H1 (cell line): ENCODE measurements around the gene AP1S3. TPM values are rescaled to one million over a fixed set of nuclear protein-coding genes. Genes with fewer than 3 reads are reported as not detected.

ENCODE experiments used
- CTCF ChIA-PET: fragments of 300-600 bp; sonication (Branson Sonifier 250); formaldehyde crosslinking; loops from one replicate; lab custom pipeline; 2021; ENCODE audit not compliant: partially characterized antibody; lab: Charles Lee
- POLR2A ChIA-PET: fragments of 300-600 bp; sonication (Branson Sonifier 250); formaldehyde crosslinking; loops from one replicate; lab custom pipeline; 2021; ENCODE audit warnings: inconsistent platforms; ENCODE audit not compliant: partially characterized antibody; lab: Charles Lee
- DNase-seq, 2 experiments: peaks; one replicate each; pipeline versions ENCODE4 v3.0.0 to v3.0.0-alpha.2; 2010 to 2022; ENCODE audit warnings: low spot score in 2 of 2, low read depth in 1 of 2, mixed read lengths in 1 of 2
- FAIRE-seq: peaks from 2 replicates; lab custom pipeline; 2011; peaks lifted over from hg19 to GRCh38; lab: Jason Lieb, UNC
- H2AFZ ChIP-seq: 2 replicates; pipeline ENCODE4 v1.8.1; 2012; ENCODE audit warnings: low read length, inconsistent platforms
- H2AK5ac ChIP-seq: 2 replicates; pipeline ENCODE4 v1.6.1; 2013; ENCODE audit warnings: low read depth, low read length
- H2BK120ac ChIP-seq: replicated peaks from 2 replicates; pipeline ENCODE3; 2013; ENCODE audit warnings: low read depth, low read length, inconsistent platforms
- H2BK12ac ChIP-seq: 2 replicates; pipeline ENCODE4 v1.6.1; 2013; ENCODE audit warnings: low read depth, low read length
- H2BK15ac ChIP-seq: 2 replicates; pipeline ENCODE4 v1.6.1; 2013; ENCODE audit warnings: low read length
- H2BK20ac ChIP-seq: 2 replicates; pipeline ENCODE4 v1.6.1; 2013; ENCODE audit warnings: low read length
- H2BK5ac ChIP-seq: 2 replicates; pipeline ENCODE4 v1.6.1; 2013; ENCODE audit warnings: low read depth, low read length
- H3K14ac ChIP-seq: 2 replicates; pipeline ENCODE4 v1.6.1; 2013; ENCODE audit warnings: inconsistent platforms; ENCODE audit not compliant: insufficient read length
- H3K18ac ChIP-seq: 2 replicates; pipeline ENCODE4 v1.6.1; 2013; ENCODE audit warnings: low read length; ENCODE audit errors: extremely low read depth
- H3K23ac ChIP-seq: 2 replicates; pipeline ENCODE4 v1.6.1; 2013; ENCODE audit warnings: inconsistent platforms; ENCODE audit not compliant: insufficient read length
- H3K23me2 ChIP-seq: 2 replicates; pipeline ENCODE4 v1.6.1; 2013; ENCODE audit warnings: low read depth, low read length
- H3K27ac ChIP-seq: 2 replicates; pipeline ENCODE4 v1.6.1; 2011; ENCODE audit warnings: low read depth, low read length, inconsistent platforms
- H3K27me3 ChIP-seq, 4 experiments: replicated peaks in 1 of 4; 1 replicate in 1 of 4; 2 replicates in 3 of 4; pipeline versions ENCODE4 v1.6.1 to v1.8.1; 2011 to 2013; ENCODE audit warnings: low read length in 3 of 4, mild to moderate bottlenecking in 3 of 4, inconsistent platforms in 2 of 4, mixed read lengths in 2 of 4, moderate library complexity in 1 of 4; ENCODE audit not compliant: control insufficient read depth in 3 of 4, insufficient read depth in 3 of 4; ENCODE audit errors: extremely low read depth in 1 of 4
- H3K36me3 ChIP-seq, 4 experiments: 2 replicates each; pipeline versions ENCODE4 v1.6.1 to v1.8.1; 2011 to 2013; ENCODE audit warnings: mild to moderate bottlenecking in 4 of 4, low read length in 3 of 4, moderate library complexity in 2 of 4, control low read depth in 1 of 4, inconsistent platforms in 1 of 4; ENCODE audit not compliant: insufficient read depth in 4 of 4, control insufficient read depth in 2 of 4
- H3K4ac ChIP-seq: replicated peaks from 2 replicates; pipeline ENCODE3; 2013; ENCODE audit warnings: low read length, low read depth, mixed read lengths, inconsistent platforms; ENCODE audit not compliant: insufficient read length
- H3K4me1 ChIP-seq, 4 experiments: replicated peaks in 1 of 4; 1 replicate in 1 of 4; 2 replicates in 3 of 4; pipeline versions ENCODE4 v1.6.1 to v1.8.1; 2011 to 2013; ENCODE audit warnings: low read length in 3 of 4, inconsistent platforms in 2 of 4, mixed read lengths in 1 of 4; ENCODE audit not compliant: insufficient read depth in 4 of 4, control insufficient read depth in 3 of 4
- H3K4me2 ChIP-seq, 2 experiments: 2 replicates each; pipeline versions ENCODE4 v1.6.1 to v1.8.1; 2011 to 2013; ENCODE audit warnings: low read depth in 2 of 2, low read length in 2 of 2, control low read depth in 1 of 2, inconsistent platforms in 1 of 2, mild to moderate bottlenecking in 1 of 2; ENCODE audit not compliant: insufficient read depth in 1 of 2
- H3K4me3 ChIP-seq, 4 experiments: fragments of 200-600, 300-600 bp in 1 of 4; sonication (generic), shearing (Covaris generic), sonication (Bioruptor Twin) in 1 of 4; 2 replicates each; pipeline versions ENCODE4 v1.5.1 to v1.8.1; 2011 to 2016; ENCODE audit warnings: low read length in 4 of 4, low read depth in 3 of 4, control low read depth in 2 of 4, inconsistent platforms in 2 of 4, mild to moderate bottlenecking in 2 of 4, mixed read lengths in 1 of 4, moderate library complexity in 1 of 4; ENCODE audit not compliant: insufficient read depth in 2 of 4; ENCODE audit errors: extremely low read depth in 1 of 4
- H3K56ac ChIP-seq: replicated peaks from 2 replicates; pipeline ENCODE3; 2013; ENCODE audit warnings: low read depth, mild to moderate bottlenecking, mixed read lengths, low read length, inconsistent platforms; ENCODE audit not compliant: insufficient read length
- H3K79me1 ChIP-seq: 2 replicates; pipeline ENCODE4 v1.6.1; 2013; ENCODE audit warnings: low read depth, low read length, control low read depth
- H3K79me2 ChIP-seq, 2 experiments: 2 replicates each; pipeline versions ENCODE4 v1.6.1 to v1.8.1; 2012 to 2013; ENCODE audit warnings: low read length in 2 of 2, mild to moderate bottlenecking in 2 of 2, inconsistent platforms in 1 of 2; ENCODE audit not compliant: insufficient read depth in 2 of 2, control insufficient read depth in 1 of 2
- H3K9ac ChIP-seq, 4 experiments: replicated peaks in 1 of 4; 1 replicate in 1 of 4; 2 replicates in 3 of 4; pipeline versions ENCODE4 v1.6.1 to v1.8.1; 2011 to 2013; ENCODE audit warnings: low read depth in 3 of 4, low read length in 3 of 4, control low read depth in 2 of 4, mild to moderate bottlenecking in 2 of 4, moderate library complexity in 2 of 4, inconsistent platforms in 1 of 4; ENCODE audit errors: extremely low read depth in 1 of 4
- H3K9me3 ChIP-seq, 2 experiments: 2 replicates each; pipeline versions ENCODE4 v1.6.1 to v1.8.1; 2012 to 2013; ENCODE audit warnings: mild to moderate bottlenecking in 2 of 2, moderate library complexity in 2 of 2, control low read depth in 1 of 2, inconsistent platforms in 1 of 2, low read depth in 1 of 2, low read length in 1 of 2, mixed read lengths in 1 of 2; ENCODE audit not compliant: insufficient read depth in 2 of 2
- H4K20me1 ChIP-seq, 2 experiments: replicated peaks in 1 of 2; 2 replicates each; pipeline versions ENCODE3 to v1.8.1; 2011 to 2013; ENCODE audit warnings: inconsistent platforms in 2 of 2, low read length in 2 of 2, mild to moderate bottlenecking in 1 of 2; ENCODE audit not compliant: insufficient read depth in 2 of 2, control insufficient read depth in 1 of 2
- H4K5ac ChIP-seq: 2 replicates; pipeline ENCODE4 v1.6.1; 2013; ENCODE audit warnings: low read length, low read depth, mixed read lengths, inconsistent platforms; ENCODE audit not compliant: insufficient read length
- H4K8ac ChIP-seq: 2 replicates; pipeline ENCODE4 v1.8.0; 2013; ENCODE audit warnings: mild to moderate bottlenecking, moderate library complexity, low read length, inconsistent platforms; ENCODE audit not compliant: insufficient read depth; ENCODE audit errors: extremely low read depth
- H4K91ac ChIP-seq: replicated peaks from 2 replicates; pipeline ENCODE3; 2013; ENCODE audit warnings: low read length, mixed read lengths, inconsistent platforms; ENCODE audit not compliant: insufficient read length
- EP300 ChIP-seq, 2 experiments: IDR thresholded peaks; 1 replicate in 1 of 2; 2 replicates in 1 of 2; pipeline ENCODE4 v1.6.1; 2011 to 2012; ENCODE audit warnings: low read depth in 2 of 2, low read length in 2 of 2, mild to moderate bottlenecking in 2 of 2, borderline replicate concordance in 1 of 2, inconsistent platforms in 1 of 2, moderate library complexity in 1 of 2
- RFX5 ChIP-seq: IDR thresholded peaks from 2 replicates; pipeline ENCODE4 v1.6.1; 2011; ENCODE audit warnings: low read depth, low read length, improper control_type of control experiment, borderline replicate concordance
- SIRT6 ChIP-seq: IDR thresholded peaks from one replicate; pipeline ENCODE4 v1.7.1; 2012; ENCODE audit warnings: low read length, inconsistent platforms
- SIX5 ChIP-seq: IDR thresholded peaks from 2 replicates; pipeline ENCODE4 v1.6.1; 2011; ENCODE audit warnings: mild to moderate bottlenecking, low read depth, low read length
- YY1 ChIP-seq: IDR thresholded peaks from 2 replicates; pipeline ENCODE4 v1.6.1; 2011; ENCODE audit warnings: low read depth, mild to moderate bottlenecking, low read length
- ZNF274 ChIP-seq: IDR thresholded peaks from 2 replicates; pipeline ENCODE4 v1.7.0; 2012; ENCODE audit warnings: low read length, borderline replicate concordance; ENCODE audit errors: extremely low read depth
- WGBS, 2 experiments: shearing (Covaris generic) in 1 of 2; methylation state at CpG; one replicate each; pipeline versions ENCODE4 v1.1.6 to v1.1.7; 2013 to 2015; ENCODE audit warnings: low lambda C conversion rate in 2 of 2, mixed read lengths in 2 of 2, inconsistent platforms in 1 of 2, low coverage in 1 of 2, missing lambda C conversion rate in 1 of 2; ENCODE audit not compliant: insufficient replicate concordance in 2 of 2, insufficient coverage in 1 of 2, insufficient read length in 1 of 2; ENCODE audit errors: extremely low coverage in 1 of 2, missing lambda C conversion rate in 1 of 2; 5-methylcytosine and 5-hydroxymethylcytosine counted together
- polyA plus RNA-seq, 7 experiments: library from polyadenylated mRNA; depleted of rRNA in 3 of 7; stranded (reverse) in 5 of 7; unstranded in 2 of 7; fragments of >200 nt in 5 of 7; fragments of 200-250 nt in 2 of 7; gene quantifications; 1 replicate in 5 of 7; 2 replicates in 1 of 7; 4 replicates in 1 of 7; pipeline versions ENCODE4 v1.2.1 to v1.2.3, GENCODE V29; 2011 to 2013; ENCODE audit warnings: missing spikeins in 2 of 7, mixed read lengths in 2 of 7
- total RNA-seq: library from RNA; stranded (reverse); fragmentation: NEBNext Ultra II Directional; extraction: Animal tissue kit (Norgen Biotek cat#: 25700); gene quantifications from 2 replicates; pipeline ENCODE4 v1.2.1, GENCODE V29; 2021

Gene AP1S3
- total and polyA plus RNA-seq, 2 of the 8 experiments (the other 6 are each of a cell fraction or from before 2014, with no cell fraction given): 3.9 to 20.2 TPM

GRCh38 chr2:223768179-223768578, 69.2 kb downstream of the AP1S3 start:
- Histone ChIP-seq H3K18ac (no peak overlapping the region), H3K27me3 (no peaks in the 10 kb centered on the region), H2AFZ (no peak overlapping the region), H4K8ac (no peak overlapping the region), H3K27ac (no peak overlapping the region), H3K36me3 (no peaks in the 10 kb centered on the region), H3K56ac (no peak overlapping the region), H4K91ac (no peak overlapping the region), H3K4me1 (no peaks in the 10 kb centered on the region), H3K23me2 (no peaks in the 10 kb centered on the region), H3K9me3 (no peaks in the 10 kb centered on the region), H2BK12ac (no peak overlapping the region), H3K14ac (no peak overlapping the region), H4K20me1 (no peaks in the 10 kb centered on the region), H3K79me2 (no peaks in the 10 kb centered on the region), H3K23ac (no peak overlapping the region), H2AK5ac (no peak overlapping the region), H2BK15ac (no peak overlapping the region), H2BK120ac (no peak overlapping the region), H3K4me3 (no peak overlapping the region), H3K79me1 (no peaks in the 10 kb centered on the region), H3K9ac (no peak overlapping the region), H2BK5ac (no peak overlapping the region), H3K4me2 (no peak overlapping the region), H3K4ac (no peak overlapping the region), H4K5ac (no peak overlapping the region), H2BK20ac (no peak overlapping the region)
- 89% methylated on average over 3 of the region's 3 CpGs; no CpG with 5 or more reads in 1 of the 2 experiments for WGBS, 2 experiments
- DNase-seq (no peak), FAIRE-seq (no peak)
- POLR2A ChIA-PET: no interaction called here
- CTCF ChIA-PET: interaction anchor here (1.3 to 1.7 kb wide), 2 partner anchors 10 to 24 kb away, joined by 3 to 5 read pairs; no protein-coding TSS in a partner anchor
- TF ChIP-seq YY1 (no peak), SIRT6 (no peak), SIX5 (no peak), ZNF274 (no peak), RFX5 (no peak), EP300 (IDR thresholded peaks at IDR 0.05; ENCODE audit: borderline replicate concordance in 1 of 2, low read depth in 2 of 2, low read length in 2 of 2) (no peak)
